ENCODE measurements around the gene TTC23.

The TTC23 gene

DNA sequence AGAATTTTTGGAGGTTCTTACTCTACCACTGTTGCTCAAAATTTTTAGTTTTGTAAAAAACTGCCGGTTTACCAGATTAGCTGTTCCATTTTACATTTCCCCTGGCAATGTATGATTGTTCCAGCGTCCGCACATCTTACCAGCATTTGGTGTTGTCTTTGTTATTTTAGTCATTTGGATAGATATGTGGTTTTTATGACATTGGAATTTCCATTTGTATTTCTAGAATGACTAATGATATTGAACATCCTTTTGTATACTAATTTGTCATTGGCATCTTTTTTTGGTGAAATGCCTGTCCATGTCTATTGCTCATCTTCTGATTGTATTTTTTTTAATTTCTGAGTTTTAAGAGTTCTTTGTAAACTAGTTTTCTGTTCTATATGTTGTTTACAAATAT, 30.4 kb upstream of the TTC23 start:
- TF ChIP-seq ZFX (IDR thresholded peaks at IDR 0.05; ENCODE audit: borderline replicate concordance) = no peak
- TF ChIP-seq, protein P1, sequence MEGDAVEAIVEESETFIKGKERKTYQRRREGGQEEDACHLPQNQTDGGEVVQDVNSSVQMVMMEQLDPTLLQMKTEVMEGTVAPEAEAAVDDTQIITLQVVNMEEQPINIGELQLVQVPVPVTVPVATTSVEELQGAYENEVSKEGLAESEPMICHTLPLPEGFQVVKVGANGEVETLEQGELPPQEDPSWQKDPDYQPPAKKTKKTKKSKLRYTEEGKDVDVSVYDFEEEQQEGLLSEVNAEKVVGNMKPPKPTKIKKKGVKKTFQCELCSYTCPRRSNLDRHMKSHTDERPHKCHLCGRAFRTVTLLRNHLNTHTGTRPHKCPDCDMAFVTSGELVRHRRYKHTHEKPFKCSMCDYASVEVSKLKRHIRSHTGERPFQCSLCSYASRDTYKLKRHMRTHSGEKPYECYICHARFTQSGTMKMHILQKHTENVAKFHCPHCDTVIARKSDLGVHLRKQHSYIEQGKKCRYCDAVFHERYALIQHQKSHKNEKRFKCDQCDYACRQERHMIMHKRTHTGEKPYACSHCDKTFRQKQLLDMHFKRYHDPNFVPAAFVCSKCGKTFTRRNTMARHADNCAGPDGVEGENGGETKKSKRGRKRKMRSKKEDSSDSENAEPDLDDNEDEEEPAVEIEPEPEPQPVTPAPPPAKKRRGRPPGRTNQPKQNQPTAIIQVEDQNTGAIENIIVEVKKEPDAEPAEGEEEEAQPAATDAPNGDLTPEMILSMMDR (IDR thresholded peaks at IDR 0.05) = no peak
- no peak overlapping the region for H3K27ac ChIP-seq

DNA sequence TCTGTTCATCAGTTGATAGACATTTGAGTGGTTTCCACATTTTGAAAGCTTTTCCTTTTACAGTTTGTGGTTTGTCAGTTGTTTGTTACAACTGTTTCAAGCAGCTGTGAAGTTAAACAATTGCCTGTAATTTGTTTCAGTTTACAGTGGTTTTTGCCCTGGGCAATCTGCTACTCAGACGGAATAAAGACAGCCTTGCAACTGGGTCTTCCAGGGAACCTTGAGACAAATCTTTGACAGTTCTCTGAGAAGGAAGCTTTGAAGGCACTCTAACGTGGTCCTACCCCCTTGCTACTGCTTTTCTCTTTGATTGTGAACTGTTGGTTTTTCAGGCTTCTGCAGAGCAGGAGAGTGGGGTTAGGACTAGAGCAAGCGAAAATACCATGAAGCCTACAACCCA, 29.9 kb upstream of the TTC23 start:
- no peak for TF ChIP-seq ZFX (IDR thresholded peaks at IDR 0.05; ENCODE audit: borderline replicate concordance)
- TF ChIP-seq, protein P1 (IDR thresholded peaks at IDR 0.05) = no peak
- H3K27ac ChIP-seq = no peak overlapping the region

DNA sequence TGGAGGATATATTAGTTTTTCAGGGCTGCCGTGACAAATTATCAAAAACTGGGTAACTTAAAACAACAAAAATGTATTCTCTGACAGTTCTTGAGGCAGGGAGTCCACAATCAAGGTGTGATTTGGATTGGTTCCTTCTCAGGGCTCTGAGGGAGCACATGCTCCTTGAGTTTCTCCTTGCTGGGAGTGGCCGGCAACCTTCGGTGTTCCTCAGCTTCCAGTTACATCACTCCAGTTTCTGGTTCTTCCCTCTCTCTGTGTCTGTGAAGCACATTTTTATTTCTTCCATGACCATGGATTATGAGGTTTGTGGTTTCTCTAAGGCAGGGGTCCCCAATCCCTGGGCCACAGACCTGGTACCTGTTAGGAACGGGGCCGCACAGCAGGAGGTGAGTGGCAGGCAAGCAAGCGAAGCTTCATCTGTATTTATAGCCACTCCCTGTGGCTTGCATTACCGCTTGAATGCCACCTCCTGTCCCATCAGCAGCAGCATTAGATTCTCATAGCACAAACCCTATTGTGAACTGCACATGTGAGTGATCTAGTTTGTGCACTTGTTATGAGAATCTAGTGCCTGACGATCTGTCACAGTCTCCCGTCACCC, 26.2 kb upstream of the TTC23 start:
- TF ChIP-seq, protein P1 (IDR thresholded peaks at IDR 0.05) = no peak
- TF ChIP-seq ZFX (IDR thresholded peaks at IDR 0.05; ENCODE audit: borderline replicate concordance) = no peak
- no peak overlapping the region for H3K27ac ChIP-seq

DNA sequence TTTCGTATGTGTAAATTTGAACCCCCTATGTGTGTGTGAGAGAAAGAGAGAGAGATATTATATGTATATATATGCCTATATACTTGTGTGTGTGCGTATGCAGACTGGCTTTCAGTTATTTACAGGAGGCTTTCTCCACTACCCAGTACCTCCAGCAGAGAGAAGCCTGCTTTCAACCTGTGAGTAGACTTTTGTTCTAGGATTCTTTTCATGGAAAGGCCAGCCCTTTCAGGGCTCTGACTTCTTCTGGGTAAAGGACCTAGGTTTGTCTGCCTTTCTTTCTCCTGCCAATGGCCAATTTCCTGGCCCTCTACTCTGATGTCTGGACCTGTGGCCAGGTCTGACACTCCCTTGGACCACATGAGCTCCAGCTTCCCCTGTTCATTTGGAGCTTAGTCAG, 25.7 kb upstream of the TTC23 start:
- H3K27ac ChIP-seq = no peak overlapping the region
- TF ChIP-seq, protein P1 (IDR thresholded peaks at IDR 0.05) = no peak
- TF ChIP-seq ZFX (IDR thresholded peaks at IDR 0.05; ENCODE audit: borderline replicate concordance) = no peak

DNA sequence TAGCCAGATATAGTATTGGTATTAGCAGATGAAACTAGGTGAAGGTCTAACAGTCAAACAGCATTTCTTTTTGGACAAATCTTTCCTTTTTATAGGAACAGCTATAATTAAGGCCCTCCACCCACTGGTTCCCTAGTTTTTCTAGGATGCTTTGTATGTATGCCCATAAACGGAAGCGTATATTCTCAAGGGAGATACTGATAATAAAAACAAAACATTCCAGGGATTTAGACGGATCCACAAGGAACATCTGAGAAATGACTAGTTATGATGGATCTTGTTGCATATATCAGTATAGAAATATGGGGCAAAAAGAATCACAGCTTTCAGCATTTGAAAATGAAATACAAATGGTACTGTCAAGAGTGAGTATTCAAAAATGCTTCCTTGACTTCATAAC, 24.4 kb upstream of the TTC23 start:
- H3K27ac ChIP-seq = no peak overlapping the region

DNA sequence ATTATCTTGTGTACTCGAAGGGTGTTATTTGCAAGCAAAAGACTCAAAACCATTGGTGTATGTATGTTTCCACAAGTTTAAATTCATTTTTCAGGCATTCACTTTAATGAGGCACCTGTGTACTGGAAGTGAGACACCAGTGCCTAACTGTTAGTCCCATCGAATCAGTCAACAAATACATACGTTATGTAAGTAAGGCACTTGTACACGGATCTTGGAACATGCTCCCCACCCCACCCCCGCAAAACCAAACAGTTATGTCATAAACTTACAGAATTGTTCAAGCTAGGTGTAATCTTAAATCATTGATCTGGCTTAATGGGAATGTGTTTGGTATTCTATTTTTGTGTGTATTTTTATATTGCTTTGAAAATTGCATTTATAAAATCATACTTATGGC, 19.1 kb upstream of the TTC23 start:
- TF ChIP-seq, protein P1 (IDR thresholded peaks at IDR 0.05) = no peak
- TF ChIP-seq ZFX (IDR thresholded peaks at IDR 0.05; ENCODE audit: borderline replicate concordance) = no peak
- H3K27ac ChIP-seq = no peak overlapping the region

More for the DNA sequence above, 24.4 kb upstream of the TTC23 start:
- TF ChIP-seq ZFX (IDR thresholded peaks at IDR 0.05; ENCODE audit: borderline replicate concordance) = no peak
- TF ChIP-seq, protein P1 (IDR thresholded peaks at IDR 0.05) = no peak

DNA sequence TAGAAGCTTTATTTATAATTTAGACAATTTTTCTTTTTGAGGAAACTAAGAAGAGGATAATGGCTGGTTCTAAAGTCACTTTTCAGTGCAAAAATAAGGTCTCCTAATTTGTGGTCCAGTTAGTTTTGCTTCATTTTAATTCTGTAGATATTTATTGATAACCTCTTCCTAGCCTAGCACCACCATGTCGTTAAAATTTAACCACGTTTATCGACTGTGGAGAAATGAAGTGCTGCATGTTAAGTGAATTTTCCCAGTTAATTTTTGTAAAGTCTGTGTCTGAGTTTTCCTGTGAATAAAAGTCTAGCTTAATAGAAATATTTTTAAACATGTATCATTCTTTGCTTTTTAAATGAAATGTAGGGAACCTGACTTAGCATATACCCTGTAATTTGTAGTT, 18.6 kb upstream of the TTC23 start:
- TF ChIP-seq, protein P1 (IDR thresholded peaks at IDR 0.05) = no peak
- no peak for TF ChIP-seq ZFX (IDR thresholded peaks at IDR 0.05; ENCODE audit: borderline replicate concordance)
- no peak overlapping the region for H3K27ac ChIP-seq
